Keratinocyte (primary cell): ENCODE measurements around the gene SUGCT.

ENCODE experiments used
- EZH2 ChIP-seq: IDR thresholded peaks from one replicate; pipeline ENCODE4 v1.6.1; 2012; ENCODE audit warnings: inconsistent platforms, mild to moderate bottlenecking, low read length, moderate library complexity
- TF ChIP-seq, protein P1 (sequence below), 3 experiments: IDR thresholded peaks in 1 of 3; conservative IDR thresholded peaks in 1 of 3; optimal IDR thresholded peaks in 1 of 3; 2 replicates in 2 of 3; 3 replicates in 1 of 3; pipeline versions ENCODE3 to v1.5.1; 2011; ENCODE audit warnings: low read length in 3 of 3, mild to moderate bottlenecking in 3 of 3, moderate library complexity in 2 of 3, control low read depth in 1 of 3, inconsistent platforms in 1 of 3; ENCODE audit not compliant: insufficient read depth in 2 of 3; ENCODE audit errors: extremely low read depth in 1 of 3

DNA sequence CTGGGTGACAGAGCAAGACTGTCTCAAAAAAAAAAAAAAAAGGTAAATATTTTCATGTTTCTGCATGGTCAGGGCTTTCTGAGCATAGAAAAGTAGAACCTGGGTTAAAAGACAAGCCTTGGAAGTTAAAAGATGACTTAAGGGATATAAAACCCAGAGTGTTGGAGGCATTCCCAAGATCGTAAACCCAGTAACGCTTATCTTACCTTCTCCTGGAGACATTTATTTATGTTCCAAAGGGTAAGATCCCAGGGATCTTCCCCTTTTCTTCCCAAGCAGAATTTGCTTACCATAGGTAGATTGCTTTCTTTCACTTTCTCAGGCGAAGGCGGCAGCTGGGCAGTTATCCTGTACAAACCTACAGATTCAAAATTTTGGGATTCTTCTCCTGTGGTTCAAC, 22.2 kb downstream of the SUGCT start:
- TF ChIP-seq, protein P1, sequence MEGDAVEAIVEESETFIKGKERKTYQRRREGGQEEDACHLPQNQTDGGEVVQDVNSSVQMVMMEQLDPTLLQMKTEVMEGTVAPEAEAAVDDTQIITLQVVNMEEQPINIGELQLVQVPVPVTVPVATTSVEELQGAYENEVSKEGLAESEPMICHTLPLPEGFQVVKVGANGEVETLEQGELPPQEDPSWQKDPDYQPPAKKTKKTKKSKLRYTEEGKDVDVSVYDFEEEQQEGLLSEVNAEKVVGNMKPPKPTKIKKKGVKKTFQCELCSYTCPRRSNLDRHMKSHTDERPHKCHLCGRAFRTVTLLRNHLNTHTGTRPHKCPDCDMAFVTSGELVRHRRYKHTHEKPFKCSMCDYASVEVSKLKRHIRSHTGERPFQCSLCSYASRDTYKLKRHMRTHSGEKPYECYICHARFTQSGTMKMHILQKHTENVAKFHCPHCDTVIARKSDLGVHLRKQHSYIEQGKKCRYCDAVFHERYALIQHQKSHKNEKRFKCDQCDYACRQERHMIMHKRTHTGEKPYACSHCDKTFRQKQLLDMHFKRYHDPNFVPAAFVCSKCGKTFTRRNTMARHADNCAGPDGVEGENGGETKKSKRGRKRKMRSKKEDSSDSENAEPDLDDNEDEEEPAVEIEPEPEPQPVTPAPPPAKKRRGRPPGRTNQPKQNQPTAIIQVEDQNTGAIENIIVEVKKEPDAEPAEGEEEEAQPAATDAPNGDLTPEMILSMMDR (optimal IDR thresholded peaks at IDR 0.05 in 1 of 3, IDR thresholded peaks at IDR 0.05 in 1 of 3, conservative IDR thresholded peaks at IDR 0.05 in 1 of 3; ENCODE audit: extremely low read depth in 1 of 3, insufficient read depth in 2 of 3, low read length in 3 of 3) = no peak
- no peak for TF ChIP-seq EZH2
